Transverse colon (tissue), 4 donors: Measurements from ENCODE around the gene GSAP.

Source experiments
- CTCF ChIP-seq, 5 experiments: fragments of 200-600 bp in 3 of 5; fragments of 450-650 bp in 2 of 5; sonication (generic) in 3 of 5; IDR thresholded peaks; 1 replicate in 2 of 5; 2 replicates in 3 of 5; pipeline ENCODE4 v1.5.1; 2016 to 2017; ENCODE audit warnings: antibody characterized with exemption in 5 of 5, inconsistent platforms in 3 of 5, mild to moderate bottlenecking in 2 of 5, moderate library complexity in 1 of 5
- EP300 ChIP-seq: sonication (generic); formaldehyde crosslinking; IDR thresholded peaks from one replicate; pipeline ENCODE4 v1.6.1; 2017; ENCODE audit warnings: antibody characterized with exemption, low read depth
- POLR2A ChIP-seq: fragments of 450-650 bp; IDR thresholded peaks from one replicate; pipeline ENCODE4 v1.6.1; 2016; ENCODE audit warnings: antibody characterized with exemption, mild to moderate bottlenecking, moderate library complexity
- POLR2AphosphoS5 ChIP-seq, 3 donors: sonication (generic); formaldehyde crosslinking; IDR thresholded peaks; one replicate each; pipeline ENCODE4 v1.6.1; 2016; ENCODE audit warnings: antibody characterized with exemption in 3 of 3

GRCh38 chr7:77360104-77360503 is 56.0 kb downstream of the GSAP start:
- TF ChIP-seq CTCF (IDR thresholded peaks at IDR 0.05): no peak
- TF ChIP-seq POLR2AphosphoS5 (IDR thresholded peaks at IDR 0.05): no peak
- TF ChIP-seq POLR2A: no peak
- no peak for TF ChIP-seq EP300
